NCI-H446 treated with DMSO at 0.1 percent for 48 hours (cell line): ENCODE measurements around the gene KCNA3.

ENCODE experiments used
- DNase-seq: peaks from one replicate; lab custom pipeline; 2025; lab: John Stamatoyannopoulos, UW

Gene KCNA3

DNA sequence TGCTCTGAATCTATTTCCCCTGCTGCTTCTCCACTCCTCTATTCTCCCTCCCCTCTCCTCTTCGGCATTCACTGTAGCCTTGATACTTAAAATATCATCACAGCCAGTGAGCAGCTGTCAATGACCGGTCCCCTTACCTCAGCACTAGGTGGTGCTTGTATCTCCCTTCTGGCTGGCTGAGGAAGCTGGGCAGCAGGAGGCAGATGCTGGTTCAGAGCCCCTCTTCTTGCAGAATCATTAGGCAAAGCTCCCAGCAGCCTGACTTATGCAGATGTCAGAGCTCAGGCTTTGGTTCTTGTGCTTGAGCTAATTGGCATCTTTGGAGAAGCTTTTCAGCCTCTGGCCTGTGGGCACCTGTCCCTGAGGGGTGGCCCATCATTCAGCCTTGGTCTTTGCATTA lies 36.7 kb downstream of the KCNA3 start:
- DNase-seq, result no peak

DNA sequence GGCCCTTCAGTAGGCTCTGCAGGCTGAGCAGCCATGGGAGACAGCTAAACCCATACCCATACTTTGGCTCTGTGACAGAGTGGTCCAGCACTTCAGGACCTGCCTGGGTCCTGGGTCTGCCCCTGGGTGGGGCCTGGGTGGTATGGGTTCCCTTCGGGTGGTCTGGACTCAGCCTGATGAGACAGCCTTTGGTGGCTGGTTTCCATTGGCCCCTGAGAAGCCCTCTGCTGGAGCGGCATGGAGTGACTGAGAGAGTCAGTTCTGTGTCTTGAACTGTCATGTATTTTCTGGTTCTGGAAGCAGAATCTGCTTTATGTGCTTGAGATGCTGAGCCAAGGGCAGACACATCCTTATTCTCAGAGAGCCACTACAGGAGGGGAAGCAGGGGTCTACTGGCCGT lies 37.3 kb downstream of the KCNA3 start:
- DNase-seq, result no peak

DNA sequence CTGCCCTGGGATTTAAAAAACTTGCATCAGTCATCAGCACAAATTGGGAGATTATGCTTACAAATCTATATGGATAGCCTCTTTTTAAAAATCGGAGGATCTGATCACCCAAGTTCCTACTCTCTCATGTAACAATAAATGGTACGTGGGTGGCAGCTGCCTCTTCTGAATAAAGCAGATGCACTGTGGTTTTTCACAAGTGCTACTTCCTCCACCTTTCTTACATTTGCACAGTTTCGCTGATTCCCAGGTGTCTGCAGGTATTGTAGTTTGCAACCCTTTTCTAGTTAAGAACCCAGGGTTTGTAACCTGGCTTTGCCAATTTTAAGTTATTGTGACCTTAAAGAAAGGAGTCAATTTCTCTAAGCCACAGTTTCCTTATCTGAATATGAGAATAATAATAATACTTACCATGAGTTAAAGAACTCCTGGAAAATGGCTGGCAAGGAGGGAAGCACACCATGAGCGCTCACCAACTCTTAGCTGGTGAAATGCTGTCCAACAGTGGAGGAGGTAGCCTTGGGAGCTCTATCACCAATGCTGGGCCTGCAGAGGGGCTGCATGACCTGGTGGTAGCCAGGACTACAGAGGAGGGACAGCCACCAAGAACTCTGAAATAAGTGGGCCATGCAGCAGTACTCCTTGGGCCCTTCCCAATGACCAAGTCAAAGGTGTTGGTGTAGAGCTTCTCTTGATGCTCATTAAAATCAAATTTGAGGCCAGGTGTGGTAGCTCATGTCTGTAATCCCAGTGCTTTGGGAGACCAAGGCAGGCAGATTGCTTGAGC lies 38.4 kb downstream of the KCNA3 start:
- no peak for DNase-seq

DNA sequence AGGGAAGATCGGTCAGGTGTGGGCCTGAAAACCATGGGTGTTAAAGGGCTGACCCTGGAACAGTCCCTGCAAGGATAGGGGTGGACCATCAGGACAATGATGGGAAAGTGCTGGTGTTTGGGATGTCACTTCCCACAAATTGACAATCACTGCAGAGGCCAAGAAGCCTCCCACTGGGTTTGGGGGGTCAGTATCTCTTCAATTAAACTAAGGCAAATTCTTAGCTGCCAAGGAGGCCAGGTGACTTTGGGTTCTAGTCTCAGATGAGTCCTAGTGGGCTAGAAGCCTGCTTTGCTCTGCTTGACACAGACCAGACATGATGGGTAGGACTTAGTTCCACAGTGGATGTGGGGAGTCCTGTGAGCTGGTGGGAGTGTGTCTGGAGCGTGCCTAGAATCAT lies 39.3 kb downstream of the KCNA3 start:
- no peak for DNase-seq

DNA sequence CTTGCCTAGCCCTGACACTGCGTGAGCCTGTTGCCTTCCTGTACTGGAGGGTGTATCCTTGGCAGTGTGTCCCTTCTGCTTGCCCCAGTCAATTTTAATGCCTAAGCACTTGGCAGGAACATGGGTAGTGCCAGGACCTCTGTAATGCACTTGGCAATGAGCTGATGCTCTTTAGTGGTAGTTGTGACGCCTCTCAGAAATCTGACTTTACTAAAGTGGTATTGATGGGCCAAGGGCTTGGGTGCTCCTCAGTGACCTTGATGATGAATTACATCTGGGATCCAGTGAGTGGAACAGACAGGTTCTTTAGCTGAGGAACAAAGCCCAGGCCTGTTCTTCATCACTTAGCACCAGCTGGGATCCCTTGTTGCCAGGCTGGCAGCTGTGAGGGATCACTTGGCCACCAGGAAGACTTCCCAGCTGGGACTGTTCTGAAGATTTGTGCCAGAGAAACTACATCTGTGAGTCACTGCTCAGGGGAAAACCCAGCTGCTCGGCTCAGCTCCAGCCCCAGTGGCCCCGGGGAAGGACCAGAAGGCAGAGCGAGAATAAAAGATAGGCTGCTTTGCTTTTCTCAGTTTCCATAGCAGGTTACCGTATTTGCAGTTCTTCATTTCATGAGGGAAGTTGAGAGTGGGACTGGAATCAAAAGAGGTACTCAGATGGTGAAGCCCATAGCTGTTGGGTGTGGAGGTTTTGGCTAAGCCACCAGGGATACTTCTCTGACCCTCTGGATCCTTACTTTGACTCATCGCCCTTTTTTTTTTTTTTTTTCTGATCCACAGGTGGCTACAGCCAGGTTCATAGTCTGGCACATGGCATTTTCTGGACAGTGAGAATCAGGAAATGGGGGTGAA lies 40.1 kb downstream of the KCNA3 start:
- DNase-seq, result peak; percentile 93

DNA sequence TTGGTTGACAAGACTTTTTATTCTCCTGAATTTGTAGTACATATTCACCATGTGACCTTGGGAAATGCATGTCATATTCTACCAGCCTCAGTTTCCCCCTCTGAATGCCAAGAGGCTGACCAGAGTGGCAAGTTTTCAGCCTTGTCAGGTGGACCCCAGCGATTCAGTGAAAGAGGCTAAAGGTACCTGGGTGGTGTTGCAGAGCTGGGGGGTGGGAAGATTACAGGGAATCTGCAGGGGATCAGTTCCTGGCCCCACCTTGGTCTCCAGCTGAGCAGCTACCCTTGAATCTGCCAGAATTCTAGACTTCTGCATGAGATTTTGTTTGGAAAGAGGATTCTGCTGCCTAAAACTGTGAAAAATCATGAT lies 40.7 kb downstream of the KCNA3 start:
- no peak for DNase-seq

DNA sequence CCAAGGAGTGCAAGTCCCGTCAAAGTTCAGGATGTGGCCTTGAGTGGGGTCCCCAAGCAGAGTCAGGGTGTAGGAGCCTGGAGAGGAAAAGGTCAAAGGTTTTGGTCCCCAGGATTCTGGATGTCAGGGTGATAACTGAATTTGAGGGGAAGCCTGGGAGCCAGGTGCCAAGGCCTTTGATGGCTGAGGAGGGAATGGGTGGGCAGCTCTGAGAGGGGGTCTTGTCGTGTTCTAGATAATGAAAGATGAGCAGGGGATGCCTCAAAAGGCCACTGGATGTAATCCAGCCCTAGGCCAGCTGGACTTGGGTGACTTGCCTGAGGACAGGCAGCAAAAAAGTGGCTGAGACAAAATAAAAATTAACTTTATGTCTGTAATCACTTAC lies 41.1 kb downstream of the KCNA3 start:
- no peak for DNase-seq

DNA sequence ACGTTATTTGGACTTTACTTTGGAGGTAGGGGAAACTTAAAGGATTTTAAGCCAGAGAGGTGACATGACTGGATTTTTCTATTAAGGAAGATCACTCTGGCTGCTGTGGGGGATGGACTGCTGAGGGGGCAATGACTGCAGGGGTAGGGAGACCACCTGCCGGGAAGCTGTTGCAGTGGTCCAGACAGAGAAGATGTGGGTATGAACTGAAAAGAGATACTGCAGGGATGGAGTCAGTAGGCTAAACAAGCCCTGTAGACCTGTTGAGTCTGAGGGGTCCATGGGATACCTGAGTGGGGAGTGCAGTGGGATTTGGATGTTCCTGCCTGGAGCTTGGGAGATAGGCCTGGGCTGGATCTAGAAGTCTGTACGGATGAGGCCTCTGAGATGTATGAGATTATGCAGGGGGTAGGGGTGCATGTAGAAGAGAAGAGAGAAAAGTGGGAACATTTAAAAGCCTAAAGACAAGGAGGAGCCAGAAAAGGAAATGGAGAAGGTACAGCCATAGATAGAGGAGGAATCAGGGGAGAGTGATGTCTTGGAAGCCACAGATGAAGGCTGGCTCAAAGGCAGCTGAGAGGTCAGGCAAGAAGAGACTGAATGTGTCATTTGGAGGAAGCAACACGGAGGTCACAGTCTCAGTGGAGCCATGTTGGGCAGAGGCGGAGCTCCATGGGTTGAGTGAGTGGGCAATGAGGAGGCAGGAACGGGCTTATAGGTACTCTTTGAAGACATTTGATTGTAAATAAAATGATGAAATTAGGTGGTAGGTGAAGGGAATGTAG lies 42.7 kb downstream of the KCNA3 start:
- no peak for DNase-seq

DNA sequence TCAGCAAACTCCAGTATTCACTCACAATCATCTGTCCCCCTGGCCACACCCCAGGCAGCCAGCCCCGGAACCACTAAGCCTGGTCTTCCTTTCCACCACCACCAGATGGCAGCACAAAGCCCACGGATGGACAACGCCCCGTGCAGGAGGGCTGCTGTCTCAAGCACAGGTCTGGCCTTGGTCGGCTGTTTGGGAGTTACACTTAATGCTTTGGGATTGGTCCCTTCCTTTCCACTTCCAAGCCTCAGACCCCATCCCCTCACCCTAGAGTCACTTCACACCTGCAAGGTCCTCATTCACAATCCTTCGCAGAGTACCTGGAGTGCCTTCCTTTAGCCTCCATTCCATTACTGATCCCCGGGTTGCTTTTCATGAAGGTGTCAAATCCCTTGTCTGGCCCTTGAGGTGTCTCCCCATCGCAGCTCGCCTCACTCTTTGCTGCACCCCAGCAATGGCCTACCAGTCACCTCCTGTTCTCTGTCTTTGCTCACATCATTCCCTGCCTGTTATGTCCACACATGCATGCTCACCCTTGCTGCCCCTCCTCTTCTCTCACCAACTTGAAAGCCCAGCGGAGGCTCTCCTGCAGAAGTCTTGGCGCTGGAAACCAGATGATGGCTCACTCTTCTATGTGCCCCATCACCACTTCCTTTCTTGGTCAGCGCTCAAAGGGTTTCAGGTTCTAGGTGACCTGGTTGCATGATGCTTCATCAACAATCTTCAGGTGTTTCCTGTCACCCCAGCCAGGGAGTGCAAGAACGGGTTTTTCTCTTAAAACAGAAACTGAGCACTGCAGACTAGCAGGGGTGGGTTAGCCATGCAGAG lies 43.7 kb downstream of the KCNA3 start:
- DNase-seq, result peak; percentile 19

DNA sequence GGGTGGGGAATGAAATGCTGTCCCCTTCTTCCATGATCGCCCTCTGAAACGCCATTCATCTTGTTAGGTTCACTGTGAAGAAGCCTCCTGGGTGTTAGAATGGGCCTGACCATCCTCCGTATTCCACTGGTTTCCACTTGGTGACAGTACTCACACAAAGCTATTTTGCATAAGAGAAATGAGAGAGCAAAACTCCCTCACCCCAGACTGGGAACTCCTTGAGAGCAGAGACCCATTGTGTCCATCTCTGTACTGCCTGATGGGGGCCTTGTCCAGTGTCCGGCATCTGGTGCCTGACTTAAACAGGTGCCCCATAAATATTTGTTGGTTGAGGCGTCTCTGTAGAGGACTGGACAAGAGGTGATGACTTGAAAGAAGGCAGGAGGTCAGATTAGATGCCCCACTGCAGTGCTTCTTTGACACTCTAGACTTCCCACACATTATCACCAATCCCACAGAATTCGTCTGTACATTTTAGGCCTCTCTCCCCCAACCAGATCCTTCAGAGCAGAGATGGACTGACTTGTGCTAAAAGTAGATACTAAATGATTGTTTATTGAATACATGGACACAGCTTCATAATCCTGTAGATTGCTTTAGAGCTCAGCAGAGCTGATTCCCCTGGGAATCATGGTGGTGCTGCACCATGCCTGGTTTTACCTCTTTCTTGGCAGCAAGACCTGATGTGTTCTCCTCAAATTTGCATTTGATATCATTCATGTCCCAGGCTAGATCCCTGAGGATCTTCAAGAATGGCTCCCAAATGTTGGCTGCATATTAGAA lies 46.2 kb downstream of the KCNA3 start:
- no peak for DNase-seq

DNA sequence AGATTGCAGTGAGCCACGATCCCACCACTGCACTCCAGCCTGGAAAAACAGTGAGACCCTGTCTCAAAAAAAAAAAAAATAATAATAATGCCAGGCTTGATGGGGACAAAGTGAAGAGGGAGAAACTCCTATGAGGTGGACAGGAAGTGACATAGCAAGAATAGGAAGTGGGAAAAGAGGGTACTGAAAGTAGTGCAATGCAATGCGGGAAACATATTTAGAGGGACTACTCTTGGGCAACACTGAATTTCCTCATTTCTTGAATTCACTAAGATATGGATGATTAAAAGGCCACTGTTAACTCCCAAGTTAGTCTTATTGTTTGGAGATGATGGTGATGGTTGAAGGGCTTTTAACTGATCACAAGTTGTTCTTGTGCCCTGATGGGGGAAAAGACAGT lies 47.0 kb downstream of the KCNA3 start:
- DNase-seq, result no peak

DNA sequence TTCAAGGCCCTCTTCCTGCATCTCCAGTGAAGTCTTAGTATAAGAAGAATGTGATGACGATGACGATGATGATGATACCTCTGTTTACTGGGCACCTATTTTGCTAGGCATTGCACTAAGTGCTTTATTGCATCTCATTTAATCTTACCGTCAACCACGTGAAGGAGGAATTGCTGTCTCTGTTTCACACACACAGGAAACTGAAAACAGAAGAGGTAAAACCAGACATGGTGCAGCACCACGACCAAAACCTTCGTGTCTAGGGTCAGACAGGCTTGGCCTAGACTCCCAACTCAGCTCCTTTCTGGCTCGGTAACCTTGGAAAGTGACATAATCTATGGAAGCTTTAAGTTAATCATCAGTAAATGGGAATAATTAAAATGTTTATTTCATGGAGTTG lies 47.9 kb downstream of the KCNA3 start:
- no peak for DNase-seq
